ENCODE results near the gene ACTR5. TPM values are rescaled to one million over a fixed set of nuclear protein-coding genes. Genes with fewer than 3 reads are reported as not detected.
"Not testable (repeated sequence)": the region's sequence is repeated elsewhere in the genome, so short reads cannot be mapped to it uniquely, and the experiment has no call there.

ACTR5 gene
- total RNA-seq, 1 donor from 2014 or later: 7.3 TPM

GRCh38 chr20:38779247-38780097 lies 31.2 kb downstream of the ACTR5 start:
- H3K27me3 ChIP-seq (ENCODE audit: control insufficient read depth in 3 of 3, insufficient read depth in 3 of 3, low read length in 3 of 3): no peaks in the 10 kb centered on the region
- H3K4me1 ChIP-seq (ENCODE audit: control insufficient read depth in 3 of 3, insufficient read depth in 3 of 3, low read length in 3 of 3): no peaks in the 10 kb centered on the region
- H3K36me3 ChIP-seq (ENCODE audit: control insufficient read depth in 3 of 3, insufficient read depth in 3 of 3, low read length in 3 of 3): peaks cover 0 to 9% (median 5%) of the 10 kb centered on the region in 3 donors
- no peak overlapping the region for H3K9ac ChIP-seq (ENCODE audit: low read depth in 1 of 3, low read length in 3 of 3)
- no peak overlapping the region for H3K4me3 ChIP-seq (ENCODE audit: low read length in 3 of 3)
- H3K27ac ChIP-seq (ENCODE audit: low read depth, low read length): no peak overlapping the region
- H3K9me3 ChIP-seq (ENCODE audit: control insufficient read depth in 3 of 3, low read length in 3 of 3): no peaks in the 10 kb centered on the region

GRCh38 chr20:38782275-38782674 lies 34.0 kb downstream of the ACTR5 start:
- Histone ChIP-seq H3K9ac (ENCODE audit: low read depth in 1 of 3, low read length in 3 of 3) (no peak overlapping the region), H3K9me3 (ENCODE audit: control insufficient read depth in 3 of 3, low read length in 3 of 3) (no peaks in the 10 kb centered on the region), H3K4me3 (ENCODE audit: low read length in 3 of 3) (no peak overlapping the region), H3K36me3 (ENCODE audit: control insufficient read depth in 3 of 3, insufficient read depth in 3 of 3, low read length in 3 of 3) (no peaks in the 10 kb centered on the region), H3K27me3 (ENCODE audit: control insufficient read depth in 3 of 3, insufficient read depth in 3 of 3, low read length in 3 of 3) (no peaks in the 10 kb centered on the region), H3K4me1 (ENCODE audit: control insufficient read depth in 3 of 3, insufficient read depth in 3 of 3, low read length in 3 of 3) (no peaks in the 10 kb centered on the region), H3K27ac (ENCODE audit: low read depth, low read length) (no peak overlapping the region)

GRCh38 chr20:38787870-38788269 lies 39.6 kb downstream of the ACTR5 start:
- Histone ChIP-seq H3K9me3 (ENCODE audit: control insufficient read depth in 3 of 3, low read length in 3 of 3) (no peaks in the 10 kb centered on the region), H3K36me3 (ENCODE audit: control insufficient read depth in 3 of 3, insufficient read depth in 3 of 3, low read length in 3 of 3) (no peaks in the 10 kb centered on the region), H3K27ac (ENCODE audit: low read depth, low read length) (no peak overlapping the region), H3K9ac (ENCODE audit: low read depth in 1 of 3, low read length in 3 of 3) (no peak overlapping the region), H3K27me3 (ENCODE audit: control insufficient read depth in 3 of 3, insufficient read depth in 3 of 3, low read length in 3 of 3) (peaks cover 0 to 3% (median 0%) of the 10 kb centered on the region in 3 donors), H3K4me1 (ENCODE audit: control insufficient read depth in 3 of 3, insufficient read depth in 3 of 3, low read length in 3 of 3) (no peaks in the 10 kb centered on the region), H3K4me3 (ENCODE audit: low read length in 3 of 3) (no peak overlapping the region)

- Histone ChIP-seq H3K27me3 (ENCODE audit: control insufficient read depth in 3 of 3, insufficient read depth in 3 of 3, low read length in 3 of 3) (peaks cover 0 to 3% (median 0%) of the 10 kb centered on the region in 3 donors), H3K9ac (ENCODE audit: low read depth in 1 of 3, low read length in 3 of 3) (no peak overlapping the region), H3K27ac (ENCODE audit: low read depth, low read length) (no peak overlapping the region), H3K4me3 (ENCODE audit: low read length in 3 of 3) (no peak overlapping the region), H3K9me3 (ENCODE audit: control insufficient read depth in 3 of 3, low read length in 3 of 3) (no peaks in the 10 kb centered on the region), H3K4me1 (ENCODE audit: control insufficient read depth in 3 of 3, insufficient read depth in 3 of 3, low read length in 3 of 3) (no peaks in the 10 kb centered on the region), H3K36me3 (ENCODE audit: control insufficient read depth in 3 of 3, insufficient read depth in 3 of 3, low read length in 3 of 3) (no peaks in the 10 kb centered on the region)
These were observed 41.4 kb downstream of the ACTR5 start for GRCh38 chr20:38789503-38790199.

GRCh38 chr20:38790200-38791053 lies 42.2 kb downstream of the ACTR5 start:
- H3K36me3 ChIP-seq (ENCODE audit: control insufficient read depth in 3 of 3, insufficient read depth in 3 of 3, low read length in 3 of 3): no peaks in the 10 kb centered on the region
- no peaks in the 10 kb centered on the region for H3K9me3 ChIP-seq (ENCODE audit: control insufficient read depth in 3 of 3, low read length in 3 of 3)
- H3K4me1 ChIP-seq (ENCODE audit: control insufficient read depth in 3 of 3, insufficient read depth in 3 of 3, low read length in 3 of 3): no peaks in the 10 kb centered on the region
- no peak overlapping the region for H3K27ac ChIP-seq (ENCODE audit: low read depth, low read length)
- H3K9ac ChIP-seq (ENCODE audit: low read depth in 1 of 3, low read length in 3 of 3): no peak overlapping the region
- H3K4me3 ChIP-seq (ENCODE audit: low read length in 3 of 3): no peak overlapping the region
- peaks cover 0 to 3% (median 0%) of the 10 kb centered on the region in 3 donors for H3K27me3 ChIP-seq (ENCODE audit: control insufficient read depth in 3 of 3, insufficient read depth in 3 of 3, low read length in 3 of 3)

- Histone ChIP-seq H3K27me3 (ENCODE audit: control insufficient read depth in 3 of 3, insufficient read depth in 3 of 3, low read length in 3 of 3) (peaks cover 0 to 3% (median 0%) of the 10 kb centered on the region in 3 donors), H3K4me3 (ENCODE audit: low read length in 3 of 3) (no peak overlapping the region), H3K9me3 (ENCODE audit: control insufficient read depth in 3 of 3, low read length in 3 of 3) (no peaks in the 10 kb centered on the region), H3K36me3 (ENCODE audit: control insufficient read depth in 3 of 3, insufficient read depth in 3 of 3, low read length in 3 of 3) (no peaks in the 10 kb centered on the region), H3K27ac (ENCODE audit: low read depth, low read length) (no peak overlapping the region), H3K9ac (ENCODE audit: low read depth in 1 of 3, low read length in 3 of 3) (no peak overlapping the region), H3K4me1 (ENCODE audit: control insufficient read depth in 3 of 3, insufficient read depth in 3 of 3, low read length in 3 of 3) (no peaks in the 10 kb centered on the region)
These were observed 43.0 kb downstream of the ACTR5 start for GRCh38 chr20:38791291-38791690.

- Histone ChIP-seq H3K9me3 (ENCODE audit: control insufficient read depth in 3 of 3, low read length in 3 of 3) (no peaks in the 10 kb centered on the region), H3K36me3 (ENCODE audit: control insufficient read depth in 3 of 3, insufficient read depth in 3 of 3, low read length in 3 of 3) (no peaks in the 10 kb centered on the region), H3K4me1 (ENCODE audit: control insufficient read depth in 3 of 3, insufficient read depth in 3 of 3, low read length in 3 of 3) (no peaks in the 10 kb centered on the region), H3K27me3 (ENCODE audit: control insufficient read depth in 3 of 3, insufficient read depth in 3 of 3, low read length in 3 of 3) (peaks cover 0 to 3% (median 0%) of the 10 kb centered on the region in 3 donors), H3K9ac (ENCODE audit: low read depth in 1 of 3, low read length in 3 of 3) (no peak overlapping the region), H3K27ac (ENCODE audit: low read depth, low read length) (no peak overlapping the region), H3K4me3 (ENCODE audit: low read length in 3 of 3) (no peak overlapping the region)
These were observed 43.7 kb downstream of the ACTR5 start for GRCh38 chr20:38791940-38792339.

- not testable (repeated sequence) for H3K4me1 ChIP-seq (ENCODE audit: control insufficient read depth in 3 of 3, insufficient read depth in 3 of 3, low read length in 3 of 3); H3K9ac ChIP-seq (ENCODE audit: low read depth in 1 of 3, low read length in 3 of 3); H3K9me3 ChIP-seq (ENCODE audit: control insufficient read depth in 3 of 3, low read length in 3 of 3); H3K27ac ChIP-seq (ENCODE audit: low read depth, low read length); H3K27me3 ChIP-seq (ENCODE audit: control insufficient read depth in 3 of 3, insufficient read depth in 3 of 3, low read length in 3 of 3); H3K36me3 ChIP-seq (ENCODE audit: control insufficient read depth in 3 of 3, insufficient read depth in 3 of 3, low read length in 3 of 3); H3K4me3 ChIP-seq (ENCODE audit: low read length in 3 of 3)
These were observed 45.8 kb downstream of the ACTR5 start for GRCh38 chr20:38794057-38794456.

- no peaks in the 10 kb centered on the region for H3K9me3 ChIP-seq (ENCODE audit: control insufficient read depth in 3 of 3, low read length in 3 of 3)
- no peak overlapping the region for H3K27ac ChIP-seq (ENCODE audit: low read depth, low read length)
These were observed 50.0 kb downstream of the ACTR5 start for GRCh38 chr20:38798266-38798665.

More at GRCh38 chr20:38798266-38798665, 50.0 kb downstream of the ACTR5 start:
- Histone ChIP-seq H3K4me1 (ENCODE audit: control insufficient read depth in 3 of 3, insufficient read depth in 3 of 3, low read length in 3 of 3) (peaks cover 0 to 3% (median 0%) of the 10 kb centered on the region in 3 donors), H3K36me3 (ENCODE audit: control insufficient read depth in 3 of 3, insufficient read depth in 3 of 3, low read length in 3 of 3) (no peaks in the 10 kb centered on the region), H3K9ac (ENCODE audit: low read depth in 1 of 3, low read length in 3 of 3) (no peak overlapping the region), H3K27me3 (ENCODE audit: control insufficient read depth in 3 of 3, insufficient read depth in 3 of 3, low read length in 3 of 3) (no peaks in the 10 kb centered on the region), H3K4me3 (ENCODE audit: low read length in 3 of 3) (no peak overlapping the region)
